ENCODE measurements around the gene MCHR2.

DNA sequence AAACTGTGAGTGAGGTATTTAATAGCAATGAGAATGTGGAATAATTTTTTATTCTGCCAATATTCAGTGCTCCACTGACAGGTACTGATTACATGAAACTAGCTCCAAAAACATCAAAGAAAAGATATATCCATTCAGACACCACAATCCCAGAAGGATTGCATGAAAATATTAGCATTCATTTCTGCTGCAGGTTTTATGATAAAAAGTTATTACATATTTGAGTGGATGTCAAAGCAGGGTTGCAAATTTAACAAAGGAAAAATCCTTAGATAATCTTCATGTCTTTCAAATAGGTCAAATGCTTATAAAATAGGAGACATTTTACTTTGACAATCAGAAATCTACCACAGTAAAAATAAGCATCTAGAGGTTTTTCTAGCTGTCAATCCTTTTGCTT lies 13.3 kb downstream of the MCHR2 start:
- TF ChIP-seq, protein P1, sequence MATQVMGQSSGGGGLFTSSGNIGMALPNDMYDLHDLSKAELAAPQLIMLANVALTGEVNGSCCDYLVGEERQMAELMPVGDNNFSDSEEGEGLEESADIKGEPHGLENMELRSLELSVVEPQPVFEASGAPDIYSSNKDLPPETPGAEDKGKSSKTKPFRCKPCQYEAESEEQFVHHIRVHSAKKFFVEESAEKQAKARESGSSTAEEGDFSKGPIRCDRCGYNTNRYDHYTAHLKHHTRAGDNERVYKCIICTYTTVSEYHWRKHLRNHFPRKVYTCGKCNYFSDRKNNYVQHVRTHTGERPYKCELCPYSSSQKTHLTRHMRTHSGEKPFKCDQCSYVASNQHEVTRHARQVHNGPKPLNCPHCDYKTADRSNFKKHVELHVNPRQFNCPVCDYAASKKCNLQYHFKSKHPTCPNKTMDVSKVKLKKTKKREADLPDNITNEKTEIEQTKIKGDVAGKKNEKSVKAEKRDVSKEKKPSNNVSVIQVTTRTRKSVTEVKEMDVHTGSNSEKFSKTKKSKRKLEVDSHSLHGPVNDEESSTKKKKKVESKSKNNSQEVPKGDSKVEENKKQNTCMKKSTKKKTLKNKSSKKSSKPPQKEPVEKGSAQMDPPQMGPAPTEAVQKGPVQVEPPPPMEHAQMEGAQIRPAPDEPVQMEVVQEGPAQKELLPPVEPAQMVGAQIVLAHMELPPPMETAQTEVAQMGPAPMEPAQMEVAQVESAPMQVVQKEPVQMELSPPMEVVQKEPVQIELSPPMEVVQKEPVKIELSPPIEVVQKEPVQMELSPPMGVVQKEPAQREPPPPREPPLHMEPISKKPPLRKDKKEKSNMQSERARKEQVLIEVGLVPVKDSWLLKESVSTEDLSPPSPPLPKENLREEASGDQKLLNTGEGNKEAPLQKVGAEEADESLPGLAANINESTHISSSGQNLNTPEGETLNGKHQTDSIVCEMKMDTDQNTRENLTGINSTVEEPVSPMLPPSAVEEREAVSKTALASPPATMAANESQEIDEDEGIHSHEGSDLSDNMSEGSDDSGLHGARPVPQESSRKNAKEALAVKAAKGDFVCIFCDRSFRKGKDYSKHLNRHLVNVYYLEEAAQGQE (IDR thresholded peaks at IDR 0.05; ENCODE audit: insufficient read depth in 1 of 2, low read depth in 2 of 2, low read length in 2 of 2) = no peak
- no peak for TF ChIP-seq TAF1 (IDR thresholded peaks at IDR 0.05; ENCODE audit: borderline replicate concordance, insufficient read depth, low read length)
